AG04450 (cell line): ENCODE measurements around the gene MRPL19. TPM values are rescaled to one million over a fixed set of nuclear protein-coding genes. Genes with fewer than 3 reads are reported as not detected.
"Not testable (repeated sequence)": the region's sequence is repeated elsewhere in the genome, so short reads cannot be mapped to it uniquely, and the experiment has no call there.

Experiments used
- CTCF ChIA-PET: fragments of 300-600, 350-600 bp; formaldehyde crosslinking; extraction: SDS; loops from one replicate; lab custom pipeline; 2022; ENCODE audit warnings: antibody characterized with exemption, inconsistent platforms; lab: Charles Lee
- POLR2A ChIA-PET: fragments of 350-600 bp; formaldehyde crosslinking; extraction: SDS; loops from one replicate; lab custom pipeline; 2021; ENCODE audit warnings: antibody characterized with exemption, inconsistent platforms; lab: Yijun Ruan, JAX
- DNase-seq: peaks from one replicate; pipeline ENCODE4 v3.0.0-alpha.2; 2011; ENCODE audit warnings: low read depth, low spot score
- H3K27ac ChIP-seq: one replicate; pipeline ENCODE4 v1.5.1; 2012; ENCODE audit warnings: low read depth, low read length, control low read depth
- H3K27me3 ChIP-seq: one replicate; pipeline ENCODE4 v1.6.0; 2012; ENCODE audit warnings: low read length; ENCODE audit not compliant: control insufficient read depth, insufficient read depth
- H3K4me3 ChIP-seq: 2 replicates; pipeline ENCODE4 v1.5.1; 2011; ENCODE audit warnings: mild to moderate bottlenecking, low read depth, low read length, control low read depth
- H3K9me3 ChIP-seq: 2 replicates; pipeline ENCODE4 v1.5.1; 2012; ENCODE audit warnings: low read length; ENCODE audit not compliant: control insufficient read depth, insufficient read depth
- CTCF ChIP-seq: IDR thresholded peaks from 2 replicates; pipeline ENCODE4 v1.5.1; 2011; ENCODE audit warnings: low read depth, low read length, control low read depth, inconsistent platforms
- polyA plus RNA-seq: library from polyadenylated mRNA; depleted of rRNA; stranded (reverse); fragments of >200 nt; gene quantifications from 2 replicates; pipeline ENCODE4 v1.2.3, GENCODE V29; 2011

Gene MRPL19
- polyA plus RNA-seq, 1 experiment, result 59.1 TPM

DNA sequence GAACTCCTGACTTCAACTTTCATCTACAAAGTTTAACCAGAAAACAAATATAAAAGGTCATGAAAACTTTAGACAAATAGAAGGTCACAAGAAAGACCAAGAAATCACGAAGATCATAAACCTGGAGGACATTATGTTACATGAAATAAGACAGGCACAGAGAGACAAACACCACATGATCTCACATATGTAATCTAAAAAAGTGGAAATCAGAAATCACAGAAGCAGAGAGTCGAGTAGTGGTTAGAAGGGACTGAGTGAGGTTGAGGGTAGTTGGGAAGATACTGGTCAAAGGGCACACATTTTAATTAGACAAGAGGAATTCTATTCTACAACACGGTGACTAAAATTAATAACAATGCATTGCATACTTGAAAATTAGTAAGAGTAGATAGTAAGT, 62.7 kb downstream of the MRPL19 start:
- CTCF ChIA-PET, result interaction anchor here (1.4 to 1.6 kb wide), 2 partner anchors 11 to 891 kb away, joined by 4 to 6 read pairs; no protein-coding TSS in a partner anchor
- H3K27ac ChIP-seq, result no peak overlapping the region
- POLR2A ChIA-PET, result no interaction called here
- no peak for TF ChIP-seq CTCF
- peaks cover 5% of the 10 kb centered on the region; the same call in 1 of the 2 replicates for H3K9me3 ChIP-seq
- no peaks in the 10 kb centered on the region for H3K27me3 ChIP-seq
- peak overlapping the region; percentile 72 for H3K4me3 ChIP-seq
- DNase-seq, result no peak

GRCh38 chr2:75710220-75710576, 63.6 kb downstream of the MRPL19 start:
- H3K27me3 ChIP-seq, result no peaks in the 10 kb centered on the region
- CTCF ChIA-PET, result interaction anchor here (1.1 to 1.6 kb wide), 4 partner anchors 10 to 890 kb away, joined by 3 to 6 read pairs (median 4); no protein-coding TSS in a partner anchor
- POLR2A ChIA-PET, result interaction anchor here (0.6 to 1.3 kb wide), 3 partner anchors 63 to 1675 kb away, joined by 3 to 10 read pairs (median 4); partner anchors contain the start of gene MRPL19
- peak overlapping the region; percentile 72 for H3K4me3 ChIP-seq
- peak overlapping the region; percentile 84 for H3K27ac ChIP-seq
- peaks cover 5% of the 10 kb centered on the region; the same call in 1 of the 2 replicates for H3K9me3 ChIP-seq
- DNase-seq, result no peak
- TF ChIP-seq CTCF, result no peak

GRCh38 chr2:75710577-75711253, 64.1 kb downstream of the MRPL19 start, which contains the start of gene GCFC2:
TSS of gene GCFC2 (minus strand) at chr2:75710915. CDS start at chr2:75710855, 60 bp downstream.
- ChIA-PET POLR2A (interaction anchor here (1.3 kb wide), 1 partner anchor 64 kb away, joined by 4 read pairs; the partner anchor contains the start of gene MRPL19), CTCF (interaction anchor here (1.1 to 1.6 kb wide), 5 partner anchors 9 to 889 kb away, joined by 3 to 6 read pairs (median 4); no protein-coding TSS in a partner anchor)
- Histone ChIP-seq H3K27ac (peak within 1 kb of the TSS; percentile 84), H3K9me3 (peaks cover 5% of the 10 kb centered on the region; the same call in 1 of the 2 replicates), H3K27me3 (no peaks in the 10 kb centered on the region), H3K4me3 (peak within 1 kb of the TSS; percentile 72)
- DNase-seq, result peak; percentile 51
- TF ChIP-seq CTCF, result peak; percentile 47

GRCh38 chr2:75711590-75711989, 65.0 kb downstream of the MRPL19 start:
- H3K27ac ChIP-seq, H3K27me3 ChIP-seq, H3K4me3 ChIP-seq, H3K9me3 ChIP-seq, POLR2A ChIA-PET, DNase-seq: not testable (repeated sequence)
- CTCF ChIA-PET, result interaction anchor here (0.7 to 1.3 kb wide), 2 partner anchors 35 to 72 kb away, joined by 3 to 4 read pairs; no protein-coding TSS in a partner anchor

DNA sequence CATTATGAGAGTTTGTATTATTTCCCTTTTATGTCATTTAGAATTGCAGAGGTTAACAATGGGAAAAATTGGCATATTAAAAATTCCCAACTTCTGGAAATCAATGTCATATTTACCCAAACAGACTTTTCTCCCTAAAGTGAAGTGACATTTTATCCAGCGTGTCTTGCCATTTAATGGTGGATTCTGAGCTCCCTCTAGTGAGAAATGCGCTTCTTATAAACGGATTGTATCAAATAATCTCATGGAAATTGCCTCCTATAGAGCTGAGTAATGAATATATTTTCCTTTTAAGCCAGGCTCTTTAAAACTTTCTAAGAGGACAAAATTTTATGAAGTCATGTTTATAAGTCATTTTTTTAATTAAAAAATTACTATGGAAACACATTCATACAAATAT, 69.8 kb downstream of the MRPL19 start:
- ChIA-PET POLR2A (no interaction called here), CTCF (interaction anchor here (1.8 kb wide), 1 partner anchor 76 kb away, joined by 10 read pairs; no protein-coding TSS in a partner anchor)
- Histone ChIP-seq H3K4me3 (no peak overlapping the region), H3K27me3 (no peaks in the 10 kb centered on the region), H3K9me3 (peaks cover 4% of the 10 kb centered on the region; the same call in 1 of the 2 replicates), H3K27ac (no peak overlapping the region)
- DNase-seq, result no peak
- TF ChIP-seq CTCF, result no peak
